H1 (cell line): ENCODE data around the gene RAP2A.

Source experiments
- CTCF ChIP-seq, 3 experiments: IDR thresholded peaks; 1 replicate in 2 of 3; 2 replicates in 1 of 3; pipeline versions ENCODE4 v1.5.1 to v1.6.1; 2011; ENCODE audit warnings: low read length in 3 of 3, mild to moderate bottlenecking in 3 of 3, inconsistent platforms in 2 of 3, low read depth in 1 of 3, moderate library complexity in 1 of 3; ENCODE audit not compliant: insufficient read depth in 1 of 3; ENCODE audit errors: control extremely low read depth in 1 of 3
- EZH2 ChIP-seq: fragments of 200-600 bp; sonication (generic); IDR thresholded peaks from 2 replicates; pipeline ENCODE4 v1.7.1; 2012; ENCODE audit warnings: low read depth, mild to moderate bottlenecking, moderate library complexity, low read length, inconsistent platforms; ENCODE audit not compliant: severe bottlenecking
- POLR2AphosphoS5 ChIP-seq: IDR thresholded peaks from 2 replicates; pipeline ENCODE4 v1.6.1; 2011; ENCODE audit warnings: low read depth, low read length
- RBBP5 ChIP-seq: IDR thresholded peaks from 2 replicates; pipeline ENCODE4 v1.7.1; 2012; ENCODE audit warnings: low read depth, mild to moderate bottlenecking, inconsistent platforms, low read length, moderate library complexity, borderline replicate concordance
- YY1 ChIP-seq: IDR thresholded peaks from 2 replicates; pipeline ENCODE4 v1.6.1; 2011; ENCODE audit warnings: low read depth, mild to moderate bottlenecking, low read length
- ZNF274 ChIP-seq: IDR thresholded peaks from 2 replicates; pipeline ENCODE4 v1.7.0; 2012; ENCODE audit warnings: low read length, borderline replicate concordance; ENCODE audit errors: extremely low read depth

- TF ChIP-seq POLR2AphosphoS5 (no peak), YY1 (no peak), CTCF (IDR thresholded peaks at IDR 0.05; ENCODE audit: control extremely low read depth in 1 of 3, insufficient read depth in 1 of 3, low read depth in 1 of 3, low read length in 3 of 3) (no peak), ZNF274 (no peak), RBBP5 (no peak), EZH2 (no peak)
These were observed 68.7 kb downstream of the RAP2A start for GRCh38 chr13:97502706-97503105.
